ENCODE data around the gene RAB3C. TPM values are rescaled to one million over a fixed set of nuclear protein-coding genes. Genes with fewer than 3 reads are reported as not detected.

RAB3C gene
- total and polyA plus RNA-seq, 2 donors (not counting 1 experiment from before 2014, with no cell fraction given): not detected

DNA sequence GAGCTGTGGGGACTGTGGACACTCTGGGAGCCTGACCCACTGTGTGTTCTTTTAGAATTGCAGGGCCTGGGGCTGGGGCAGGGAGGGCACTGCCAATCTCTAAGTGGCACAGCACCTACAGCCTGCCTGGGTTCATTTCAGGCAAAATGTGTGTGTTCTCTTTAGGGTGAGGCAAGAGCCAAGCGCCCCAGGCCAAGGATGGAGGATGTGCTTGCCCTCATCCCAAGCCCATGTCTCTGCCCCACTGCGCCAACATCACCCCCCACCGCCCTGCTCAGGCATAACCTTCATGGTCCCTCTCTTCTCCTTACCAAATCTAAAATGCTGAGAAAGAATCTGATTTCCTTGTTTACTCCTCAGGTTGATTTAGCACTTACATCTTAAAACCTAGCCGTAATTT lies 304.4 kb downstream of the RAB3C start:
- TF ChIP-seq EZH2 (IDR thresholded peaks at IDR 0.05; ENCODE audit: low read length, missing control alignments): no peak
- TF ChIP-seq, protein P1, sequence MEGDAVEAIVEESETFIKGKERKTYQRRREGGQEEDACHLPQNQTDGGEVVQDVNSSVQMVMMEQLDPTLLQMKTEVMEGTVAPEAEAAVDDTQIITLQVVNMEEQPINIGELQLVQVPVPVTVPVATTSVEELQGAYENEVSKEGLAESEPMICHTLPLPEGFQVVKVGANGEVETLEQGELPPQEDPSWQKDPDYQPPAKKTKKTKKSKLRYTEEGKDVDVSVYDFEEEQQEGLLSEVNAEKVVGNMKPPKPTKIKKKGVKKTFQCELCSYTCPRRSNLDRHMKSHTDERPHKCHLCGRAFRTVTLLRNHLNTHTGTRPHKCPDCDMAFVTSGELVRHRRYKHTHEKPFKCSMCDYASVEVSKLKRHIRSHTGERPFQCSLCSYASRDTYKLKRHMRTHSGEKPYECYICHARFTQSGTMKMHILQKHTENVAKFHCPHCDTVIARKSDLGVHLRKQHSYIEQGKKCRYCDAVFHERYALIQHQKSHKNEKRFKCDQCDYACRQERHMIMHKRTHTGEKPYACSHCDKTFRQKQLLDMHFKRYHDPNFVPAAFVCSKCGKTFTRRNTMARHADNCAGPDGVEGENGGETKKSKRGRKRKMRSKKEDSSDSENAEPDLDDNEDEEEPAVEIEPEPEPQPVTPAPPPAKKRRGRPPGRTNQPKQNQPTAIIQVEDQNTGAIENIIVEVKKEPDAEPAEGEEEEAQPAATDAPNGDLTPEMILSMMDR (conservative IDR thresholded peaks at IDR 0.05 in 1 of 2, IDR thresholded peaks at IDR 0.05 in 1 of 2; ENCODE audit: low read depth in 1 of 2, low read length in 2 of 2): no peak
- H3K79me2 ChIP-seq (ENCODE audit: control insufficient read depth, insufficient read depth, low read length): no peaks in the 10 kb centered on the region
- no peak overlapping the region for H3K4me3 ChIP-seq (replicated peaks in 1 of 4; ENCODE audit: control extremely low read depth in 1 of 4, insufficient read depth in 1 of 4, low read depth in 3 of 4, low read length in 4 of 4)
- peaks cover 3% of the 10 kb centered on the region for H3K4me1 ChIP-seq (ENCODE audit: control insufficient read depth, extremely low read depth, insufficient read depth, low read length)
- no peaks in the 10 kb centered on the region for H3K9me3 ChIP-seq (ENCODE audit: control insufficient read depth, insufficient read depth, low read depth, low read length)
- no peaks in the 10 kb centered on the region for H3K36me3 ChIP-seq (ENCODE audit: control insufficient read depth, insufficient read depth, low read length)
- H4K20me1 ChIP-seq (ENCODE audit: control insufficient read depth, extremely low read depth, insufficient read depth, low read length): no peaks in the 10 kb centered on the region
- no peaks in the 10 kb centered on the region for H3K27me3 ChIP-seq (ENCODE audit: control insufficient read depth, insufficient read depth, low read length)
- H3K27ac ChIP-seq (ENCODE audit: insufficient read depth, low read length): no peak overlapping the region
- no peak overlapping the region for H3K4me2 ChIP-seq (ENCODE audit: extremely low read depth, insufficient read depth, low read length)
- H2AFZ ChIP-seq (ENCODE audit: low read length): no peak overlapping the region
- no peak overlapping the region for H3K9ac ChIP-seq (ENCODE audit: insufficient read depth, low read length)
- no peak for DNase-seq (ENCODE audit: low read depth in 2 of 2)

- no peak overlapping the region for H3K4me2 ChIP-seq (ENCODE audit: extremely low read depth, insufficient read depth, low read length)
- DNase-seq (ENCODE audit: low read depth in 2 of 2): peak; percentile 2 to 91
- H3K9me3 ChIP-seq (ENCODE audit: control insufficient read depth, insufficient read depth, low read depth, low read length): no peaks in the 10 kb centered on the region
- H3K79me2 ChIP-seq (ENCODE audit: control insufficient read depth, insufficient read depth, low read length): no peaks in the 10 kb centered on the region
- H4K20me1 ChIP-seq (ENCODE audit: control insufficient read depth, extremely low read depth, insufficient read depth, low read length): no peaks in the 10 kb centered on the region
- no peak overlapping the region for H3K4me3 ChIP-seq (replicated peaks in 1 of 4; ENCODE audit: control extremely low read depth in 1 of 4, insufficient read depth in 1 of 4, low read depth in 3 of 4, low read length in 4 of 4)
- H3K27ac ChIP-seq (ENCODE audit: insufficient read depth, low read length): peak overlapping the region; percentile 27
- no peaks in the 10 kb centered on the region for H3K36me3 ChIP-seq (ENCODE audit: control insufficient read depth, insufficient read depth, low read length)
- H3K27me3 ChIP-seq (ENCODE audit: control insufficient read depth, insufficient read depth, low read length): no peaks in the 10 kb centered on the region
- peaks cover 3% of the 10 kb centered on the region for H3K4me1 ChIP-seq (ENCODE audit: control insufficient read depth, extremely low read depth, insufficient read depth, low read length)
- TF ChIP-seq, protein P1 (conservative IDR thresholded peaks at IDR 0.05 in 1 of 2, IDR thresholded peaks at IDR 0.05 in 1 of 2; ENCODE audit: low read depth in 1 of 2, low read length in 2 of 2): no peak
- no peak for TF ChIP-seq EZH2 (IDR thresholded peaks at IDR 0.05; ENCODE audit: low read length, missing control alignments)
- H2AFZ ChIP-seq (ENCODE audit: low read length): no peak overlapping the region
- no peak overlapping the region for H3K9ac ChIP-seq (ENCODE audit: insufficient read depth, low read length)
Observed at GRCh38 chr5:58887721-58888409, 305.0 kb downstream of the RAB3C start.

GRCh38 chr5:58890265-58890664 lies 307.4 kb downstream of the RAB3C start:
- Histone ChIP-seq H3K27me3 (ENCODE audit: control insufficient read depth, insufficient read depth, low read length) (no peaks in the 10 kb centered on the region), H2AFZ (ENCODE audit: low read length) (no peak overlapping the region), H3K79me2 (ENCODE audit: control insufficient read depth, insufficient read depth, low read length) (no peaks in the 10 kb centered on the region), H3K9me3 (ENCODE audit: control insufficient read depth, insufficient read depth, low read depth, low read length) (no peaks in the 10 kb centered on the region), H3K4me2 (ENCODE audit: extremely low read depth, insufficient read depth, low read length) (no peak overlapping the region), H4K20me1 (ENCODE audit: control insufficient read depth, extremely low read depth, insufficient read depth, low read length) (no peaks in the 10 kb centered on the region), H3K4me1 (ENCODE audit: control insufficient read depth, extremely low read depth, insufficient read depth, low read length) (peaks cover 3% of the 10 kb centered on the region), H3K9ac (ENCODE audit: insufficient read depth, low read length) (no peak overlapping the region), H3K36me3 (ENCODE audit: control insufficient read depth, insufficient read depth, low read length) (no peaks in the 10 kb centered on the region), H3K27ac (ENCODE audit: insufficient read depth, low read length) (no peak overlapping the region), H3K4me3 (replicated peaks in 1 of 4; ENCODE audit: control extremely low read depth in 1 of 4, insufficient read depth in 1 of 4, low read depth in 3 of 4, low read length in 4 of 4) (no peak overlapping the region)
- no peak for DNase-seq (ENCODE audit: low read depth in 2 of 2)
- TF ChIP-seq, protein P1 (conservative IDR thresholded peaks at IDR 0.05 in 1 of 2, IDR thresholded peaks at IDR 0.05 in 1 of 2; ENCODE audit: low read depth in 1 of 2, low read length in 2 of 2): no peak
- no peak for TF ChIP-seq EZH2 (IDR thresholded peaks at IDR 0.05; ENCODE audit: low read length, missing control alignments)
